ENCODE measurements around the gene MVD.

GRCh38 chr16:88681709-88682451 lies 19.0 kb upstream of the MVD start:
- TF ChIP-seq CTCF (IDR thresholded peaks at IDR 0.05) = no peak
- no peak for TF ChIP-seq POLR2A (IDR thresholded peaks at IDR 0.05)

All from right lobe of liver (tissue), 4 donors.